Breast epithelium (tissue), 4 donors: ENCODE results near the gene IL10. TPM values are rescaled to one million over a fixed set of nuclear protein-coding genes. Genes with fewer than 3 reads are reported as not detected.
A peak's percentile ranks its signal among the peaks of the same experiment; 100 is the strongest.

ENCODE experiments used
- DNase-seq, 2 donors: peaks; one replicate each; pipeline ENCODE4 v3.0.0-alpha.2; 2019; ENCODE audit warnings: low spot score in 2 of 2
- H3K27ac ChIP-seq, 2 donors: fragments of 200-600 bp; sonication (generic) in 1 of 2; one replicate each; pipeline ENCODE4 v1.5.1; 2016 to 2019; ENCODE audit warnings: mild to moderate bottlenecking in 1 of 2
- H3K27me3 ChIP-seq, 2 donors: fragments of 200-600 bp; sonication (generic) in 1 of 2; one replicate each; pipeline versions ENCODE4 v1.5.1 to v1.6.0; 2017 to 2019; ENCODE audit warnings: control low read depth in 1 of 2, mild to moderate bottlenecking in 1 of 2
- H3K36me3 ChIP-seq: fragments of 200-600 bp; one replicate; pipeline ENCODE4 v1.5.1; 2019
- H3K4me1 ChIP-seq, 2 donors: fragments of 200-600 bp; sonication (generic); one replicate each; pipeline ENCODE4 v1.5.1; 2016 to 2019; ENCODE audit warnings: control low read depth in 1 of 2
- H3K4me3 ChIP-seq, 3 donors: fragments of 200-600 bp; sonication (generic); 1 replicate in 2 of 3; 2 replicates in 1 of 3; pipeline ENCODE4 v1.5.1; 2016 to 2019; ENCODE audit warnings: mild to moderate bottlenecking in 3 of 3, moderate library complexity in 2 of 3
- H3K9me3 ChIP-seq, 2 donors: fragments of 200-600 bp; sonication (generic) in 1 of 2; one replicate each; pipeline ENCODE4 v1.5.1; 2016 to 2019; ENCODE audit warnings: control low read depth in 1 of 2
- CTCF ChIP-seq, 3 donors: fragments of 450-650 bp; IDR thresholded peaks; one replicate each; pipeline ENCODE4 v1.5.1; 2016 to 2017; ENCODE audit warnings: antibody characterized with exemption in 3 of 3, mild to moderate bottlenecking in 3 of 3, moderate library complexity in 3 of 3
- POLR2A ChIP-seq: fragments of 450-650 bp; IDR thresholded peaks from one replicate; pipeline ENCODE4 v1.6.1; 2016; ENCODE audit warnings: antibody characterized with exemption, mild to moderate bottlenecking, moderate library complexity
- POLR2AphosphoS5 ChIP-seq, 3 donors: sonication (generic); formaldehyde crosslinking; IDR thresholded peaks; one replicate each; pipeline ENCODE4 v1.6.1; 2017; ENCODE audit warnings: antibody characterized with exemption in 3 of 3
- intact Hi-C: fragments of 100-400 bp; cut with DNase I; formaldehyde crosslinking; loops from one replicate; pipeline ENCODE4 v1.15.1; 2023; ENCODE audit warnings: low total_unique reads
- total RNA-seq, 3 donors: library from RNA; depleted of rRNA; stranded (reverse); fragments of >200 nt; gene quantifications; one replicate each; pipeline ENCODE4 v1.1.0, GENCODE V29; 2016

Gene IL10
- total RNA-seq, 3 donors from 2014 or later: 0.98 to 5.3 (median 4.3) TPM

GRCh38 chr1:206729050-206729449 lies 43.2 kb downstream of the IL10 start:
- TF ChIP-seq POLR2AphosphoS5 (IDR thresholded peaks at IDR 0.05): no peak
- TF ChIP-seq POLR2A: no peak
- no peak for TF ChIP-seq CTCF (IDR thresholded peaks at IDR 0.05)
- Histone ChIP-seq H3K36me3 (peaks cover 6% of the 10 kb centered on the region), H3K4me3 (no peak overlapping the region), H3K27me3 (no peaks in the 10 kb centered on the region), H3K27ac (no peak overlapping the region), H3K9me3 (no peaks in the 10 kb centered on the region), H3K4me1 (peaks cover 0 to 12% of the 10 kb centered on the region in 2 donors)
- DNase-seq: no peak
- intact Hi-C loops: loop anchor here (5.0 kb wide), 1 partner anchor 178 kb away; no protein-coding TSS in a partner anchor

- Histone ChIP-seq H3K27me3 (no peaks in the 10 kb centered on the region), H3K4me1 (peaks cover 0 to 16% of the 10 kb centered on the region in 2 donors), H3K4me3 (no peak overlapping the region), H3K36me3 (peaks cover 6% of the 10 kb centered on the region), H3K9me3 (no peaks in the 10 kb centered on the region), H3K27ac (no peak overlapping the region)
- no peak for DNase-seq
- TF ChIP-seq POLR2A (no peak), POLR2AphosphoS5 (IDR thresholded peaks at IDR 0.05) (no peak), CTCF (IDR thresholded peaks at IDR 0.05) (no peak)
- intact Hi-C loops: loop anchor here (5.0 kb wide), 1 partner anchor 179 kb away; no protein-coding TSS in a partner anchor
Observed at GRCh38 chr1:206728697-206728987, 43.7 kb downstream of the IL10 start.

GRCh38 chr1:206727981-206728696 lies 44.2 kb downstream of the IL10 start:
- no peak overlapping the region for H3K27ac ChIP-seq
- no peak overlapping the region for H3K4me3 ChIP-seq
- H3K36me3 ChIP-seq: peaks cover 6% of the 10 kb centered on the region
- intact Hi-C loops: loop anchor here (5.0 kb wide), 1 partner anchor 179 kb away; no protein-coding TSS in a partner anchor
- no peak for DNase-seq
- TF ChIP-seq POLR2A (no peak), CTCF (IDR thresholded peaks at IDR 0.05) (no peak), POLR2AphosphoS5 (IDR thresholded peaks at IDR 0.05) (no peak)
- no peaks in the 10 kb centered on the region for H3K9me3 ChIP-seq
- H3K27me3 ChIP-seq: no peaks in the 10 kb centered on the region
- H3K4me1 ChIP-seq: peaks cover 0 to 21% of the 10 kb centered on the region in 2 donors

GRCh38 chr1:206725109-206725963 lies 47.0 kb downstream of the IL10 start:
- intact Hi-C loops: loop anchor here (5.0 kb wide), 1 partner anchor 182 kb away; no protein-coding TSS in a partner anchor
- TF ChIP-seq CTCF (IDR thresholded peaks at IDR 0.05): peak in 2 of 3 donors; percentile 11 to 16
- no peak for TF ChIP-seq POLR2A
- TF ChIP-seq POLR2AphosphoS5 (IDR thresholded peaks at IDR 0.05): no peak
- Histone ChIP-seq H3K4me1 (peaks cover 0 to 27% of the 10 kb centered on the region in 2 donors), H3K9me3 (no peaks in the 10 kb centered on the region), H3K27ac (peak overlapping the region in 1 of 2 donors; percentile 24), H3K27me3 (no peaks in the 10 kb centered on the region), H3K36me3 (no peaks in the 10 kb centered on the region), H3K4me3 (no peak overlapping the region)
- DNase-seq: no peak
